C4-2B (cell line): ENCODE data around the gene FOXL1.
A peak's percentile ranks its signal among the peaks of the same experiment; 100 is the strongest.

Experiments used
- H3K27ac ChIP-seq: fragments of 450-650 bp; 2 replicates; pipeline ENCODE4 v1.5.1; 2017
- CTCF ChIP-seq: fragments of 450-650 bp; conservative IDR thresholded peaks from 2 replicates; pipeline ENCODE4 v1.5.1; 2017; ENCODE audit warnings: mild to moderate bottlenecking
- ZFX ChIP-seq: fragments of 450-650 bp; IDR thresholded peaks from 2 replicates; pipeline ENCODE4 v1.6.1; 2017

The FOXL1 gene

GRCh38 chr16:86557587-86557986 is 20.8 kb upstream of the FOXL1 start:
- no peak overlapping the region for H3K27ac ChIP-seq
- no peak for TF ChIP-seq CTCF
- no peak for TF ChIP-seq ZFX

GRCh38 chr16:86558355-86559193 is 19.8 kb upstream of the FOXL1 start:
- H3K27ac ChIP-seq: no peak overlapping the region
- TF ChIP-seq ZFX: no peak
- no peak for TF ChIP-seq CTCF

GRCh38 chr16:86559802-86560305 is 18.5 kb upstream of the FOXL1 start:
- no peak overlapping the region for H3K27ac ChIP-seq
- TF ChIP-seq CTCF (no peak), ZFX (no peak)

- no peak for TF ChIP-seq ZFX
- TF ChIP-seq CTCF: no peak
- no peak overlapping the region for H3K27ac ChIP-seq
Observed at GRCh38 chr16:86562356-86562755, 16.0 kb upstream of the FOXL1 start.

GRCh38 chr16:86563469-86564345 is 14.6 kb upstream of the FOXL1 start:
- peak; percentile 100 for TF ChIP-seq CTCF
- no peak for TF ChIP-seq ZFX
- no peak overlapping the region for H3K27ac ChIP-seq

GRCh38 chr16:86565181-86565631 is 13.1 kb upstream of the FOXL1 start:
- no peak overlapping the region for H3K27ac ChIP-seq
- TF ChIP-seq CTCF (no peak), ZFX (no peak)
